HepG2 (cell line): ENCODE measurements around the gene HES2.

Source experiments
- GATAD2A ChIP-seq: IDR thresholded peaks from 2 replicates; pipeline ENCODE4 v1.6.1; 2016
- MAFK ChIP-seq, 2 experiments: IDR thresholded peaks in 1 of 2; conservative IDR thresholded peaks in 1 of 2; 2 replicates each; pipeline ENCODE4 v1.6.1; 2011; ENCODE audit warnings: improper control_type of control experiment in 2 of 2, low read length in 2 of 2
- NCOA2 ChIP-seq: sonication (generic); formaldehyde crosslinking; IDR thresholded peaks from 2 replicates; pipeline ENCODE4 v1.8.0; 2022; ENCODE audit warnings: inconsistent platforms
- POLR2A ChIP-seq, 2 experiments: IDR thresholded peaks; 2 replicates each; pipeline ENCODE4 v1.6.1; 2011; ENCODE audit warnings: low read depth in 2 of 2, low read length in 2 of 2, mild to moderate bottlenecking in 1 of 2, moderate library complexity in 1 of 2; ENCODE audit not compliant: insufficient read depth in 1 of 2
- SMARCC2 ChIP-seq: fragments of 450-650 bp; IDR thresholded peaks from 2 replicates; pipeline ENCODE4 v1.6.1; 2017; ENCODE audit warnings: antibody characterized with exemption, mild to moderate bottlenecking

- TF ChIP-seq GATAD2A (CRISPR knock-in tag) (no peak), NCOA2 (CRISPR knock-in tag) (no peak), MAFK (conservative IDR thresholded peaks at IDR 0.05 in 1 of 2, IDR thresholded peaks at IDR 0.05 in 1 of 2; ENCODE audit: low read length in 2 of 2) (no peak), POLR2A (IDR thresholded peaks at IDR 0.05; ENCODE audit: insufficient read depth in 1 of 2, low read depth in 2 of 2, low read length in 2 of 2) (no peak), SMARCC2 (no peak)
Observed at GRCh38 chr1:6425658-6426057, 5.9 kb upstream of the HES2 start.
